Heart left ventricle (tissue), 16 donors: ENCODE measurements around the gene CETN1. TPM values are rescaled to one million over a fixed set of nuclear protein-coding genes. Genes with fewer than 3 reads are reported as not detected.

ENCODE experiments used
- ATAC-seq, 4 donors: fragments of 200-7000 bp; cut with Tn5 transposase; one replicate each; pipeline ENCODE4 v1.9.1; 2020 to 2022; ENCODE audit warnings: moderate library complexity in 4 of 4, mild to moderate bottlenecking in 3 of 4, moderate number of reproducible peaks in 1 of 4
- DNase-seq, 5 donors: peaks; one replicate each; pipeline ENCODE4 v3.0.0-alpha.2; 2020
- H3K27ac ChIP-seq, 12 donors: fragments of 200-600 bp; sonication (generic) in 4 of 12; one replicate each; pipeline versions ENCODE4 v1.5.0 to v1.8.0; 2016 to 2022; ENCODE audit warnings: mild to moderate bottlenecking in 2 of 12
- H3K27me3 ChIP-seq, 9 donors: fragments of 200-600 bp; sonication (generic) in 2 of 9; one replicate each; pipeline versions ENCODE4 v1.5.1 to v1.8.0; 2016 to 2022; ENCODE audit warnings: mild to moderate bottlenecking in 3 of 9
- H3K36me3 ChIP-seq, 9 donors: fragments of 200-600 bp; sonication (generic) in 2 of 9; one replicate each; pipeline versions ENCODE4 v1.5.0 to v1.8.0; 2018 to 2022; ENCODE audit warnings: mild to moderate bottlenecking in 2 of 9
- H3K4me1 ChIP-seq, 12 donors: fragments of 200-600 bp; sonication (generic) in 4 of 12; one replicate each; pipeline versions ENCODE4 v1.5.0 to v1.8.0; 2016 to 2022; ENCODE audit warnings: mild to moderate bottlenecking in 3 of 12
- H3K4me3 ChIP-seq, 12 donors: fragments of 200-600 bp; sonication (generic) in 4 of 12; one replicate each; pipeline versions ENCODE4 v1.5.0 to v1.8.0; 2017 to 2022; ENCODE audit warnings: mild to moderate bottlenecking in 9 of 12, moderate library complexity in 4 of 12
- H3K9me3 ChIP-seq, 12 donors: fragments of 200-600 bp; sonication (generic) in 4 of 12; one replicate each; pipeline versions ENCODE4 v1.5.0 to v1.8.0; 2016 to 2022; ENCODE audit warnings: mild to moderate bottlenecking in 1 of 12
- CTCF ChIP-seq, 12 donors: fragments of 200-600 bp; sonication (generic) in 4 of 12; IDR thresholded peaks; one replicate each; pipeline versions ENCODE4 v1.5.0 to v1.8.0; 2018 to 2022; ENCODE audit warnings: antibody characterized with exemption in 12 of 12, mild to moderate bottlenecking in 5 of 12
- POLR2A ChIP-seq, 2 donors: fragments of 450-650 bp; IDR thresholded peaks; one replicate each; pipeline ENCODE4 v1.6.1; 2017; ENCODE audit warnings: antibody characterized with exemption in 2 of 2, mild to moderate bottlenecking in 2 of 2, moderate library complexity in 2 of 2
- WGBS, 4 donors: extraction: QIAGEN DNeasy Blood & Tissue Kit in 2 of 4; methylation state at CpG; one replicate each; pipeline versions ENCODE4 v1.1.5 to v1.1.7; 2013 to 2018; 5-methylcytosine and 5-hydroxymethylcytosine counted together
- intact Hi-C, 10 donors: fragments of 100-400 bp; cut with DNase I; formaldehyde crosslinking; loops; one replicate each; pipeline versions ENCODE4 v1.11.1 to v1.14.2; 2022
- polyA plus RNA-seq, 2 donors: library from polyadenylated mRNA; stranded (reverse); fragments of 200-250 nt; gene quantifications; one replicate each; pipeline ENCODE4 v1.2.3, GENCODE V29; 2013
- total RNA-seq, 9 donors: library from RNA; depleted of rRNA in 2 of 9; stranded (reverse); fragments of >200 nt in 2 of 9; fragmentation: NEBNext Ultra II Directional in 3 of 9; extraction: Animal tissue kit (Norgen Biotek cat#: 25700) in 3 of 9; gene quantifications; one replicate each; pipeline versions ENCODE4 v1.1.0 to v1.2.4, GENCODE V29; 2016 to 2023
- donor health status: ischemic (EF 13 %, LVEDD 7.1; RV severe dilation, severe dysfunction).
- donor health status: healthy with polysubstance abuse.
- donor health status: DM: no; HTN: yes; CAD: no.
- donor health status: DM: no; HTN: no; CAD: no.
- donor health status: ischemic (EF 25% LVEDD 6.9; RV normal size, moderate dysfunction).
- donor health status: ischemic (EF 25% LVEDD 5.7; RV mildly dilated, moderate dysfunction).
- donor health status: healthy.
- donor health status: DM: yes; HTN: yes; CAD: no.
- donor health status: ischemic (EF 35%, LVEDD 5.7; RV mildly dilated, moderate dysfunction).
- donor health status: nonischemic (EF 11% LVEDD 7.7; RV severe dilation, severe dysfunction).
- donor health status: DM: yes; HTN: yes; CAD: no.
- donor health status: PGD.
- donor health status: ischemic (EF 29% LVEDD 5.4; RV normal size, mild dysfunction).
- donor health status: nonischemic (EF 23%, LVEDD 6.1; RV moderate dilation, normal function).

CETN1 gene
- total and polyA plus RNA-seq, 11 donors, result not detected

- no peak for ATAC-seq
- 74 to 82% (median 81%) methylated on average over 4 of the region's 4 CpGs for WGBS, 4 donors
- intact Hi-C loops, result loop anchor here in 1 of 10 donors (10.0 kb wide), 1 partner anchor 50 kb away; no protein-coding TSS in a partner anchor
These were observed 14.9 kb downstream of the CETN1 start for GRCh38 chr18:595068-595467.

DNA sequence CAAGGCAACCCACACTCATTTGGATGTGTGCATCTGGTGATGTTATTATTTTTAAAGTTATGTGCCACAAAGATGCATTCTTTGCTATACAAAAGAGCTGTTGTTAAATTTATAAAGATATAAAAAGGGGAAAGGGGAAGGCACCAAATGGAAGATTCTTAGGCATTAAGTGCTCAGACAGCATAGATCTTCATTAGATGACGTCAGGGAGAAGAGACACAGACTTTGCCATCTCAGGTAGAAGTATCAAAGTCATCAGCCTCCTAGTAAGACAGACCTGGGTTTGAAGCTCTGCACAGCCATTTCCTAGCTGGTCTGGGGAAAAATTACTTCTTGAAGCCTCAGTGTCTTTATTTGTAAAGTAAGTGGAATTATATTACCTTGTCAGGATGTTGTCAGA lies 15.4 kb downstream of the CETN1 start:
- Histone ChIP-seq H3K4me3 (no peak overlapping the region), H3K4me1 (peaks cover 0 to 7% (median 0%) of the 10 kb centered on the region in 12 donors), H3K36me3 (no peaks in the 10 kb centered on the region), H3K27me3 (peaks cover 0 to 42% (median 12%) of the 10 kb centered on the region in 9 donors), H3K27ac (no peak overlapping the region), H3K9me3 (peaks cover 0 to 2% (median 0%) of the 10 kb centered on the region in 12 donors)
- TF ChIP-seq CTCF (IDR thresholded peaks at IDR 0.05), result no peak
- no peak for TF ChIP-seq POLR2A (IDR thresholded peaks at IDR 0.05)
- DNase-seq (no peak), ATAC-seq (no peak)
- 59 to 84% (median 70%) methylated on average over 1 of the region's 1 CpG for WGBS, 4 donors
- intact Hi-C loops, result loop anchor here in 1 of 10 donors (10.0 kb wide), 1 partner anchor 51 kb away; no protein-coding TSS in a partner anchor

More at GRCh38 chr18:595068-595467, 14.9 kb downstream of the CETN1 start:
- Histone ChIP-seq H3K4me3 (no peak overlapping the region), H3K4me1 (peaks cover 0 to 7% (median 0%) of the 10 kb centered on the region in 12 donors), H3K9me3 (peaks cover 0 to 7% (median 2%) of the 10 kb centered on the region in 12 donors), H3K36me3 (no peaks in the 10 kb centered on the region), H3K27ac (no peak overlapping the region), H3K27me3 (peaks cover 0 to 39% (median 12%) of the 10 kb centered on the region in 9 donors)
- no peak for DNase-seq
- TF ChIP-seq POLR2A (IDR thresholded peaks at IDR 0.05) (no peak), CTCF (IDR thresholded peaks at IDR 0.05) (no peak)

- intact Hi-C loops, result loop anchor here in 1 of 10 donors (10.0 kb wide), 1 partner anchor 52 kb away; no protein-coding TSS in a partner anchor
- 15 to 21% (median 18%) methylated on average over 19 to 24 of the region's 24 CpGs for WGBS, 4 donors
- no peaks in the 10 kb centered on the region for H3K36me3 ChIP-seq
- peaks cover 0 to 7% (median 0%) of the 10 kb centered on the region in 12 donors for H3K4me1 ChIP-seq
- TF ChIP-seq POLR2A (IDR thresholded peaks at IDR 0.05), result no peak
- TF ChIP-seq CTCF (IDR thresholded peaks at IDR 0.05), result no peak
- no peaks in the 10 kb centered on the region for H3K9me3 ChIP-seq
- DNase-seq (no peak), ATAC-seq (peak in 1 of 4 donors; percentile 38)
- peaks cover 0 to 45% (median 12%) of the 10 kb centered on the region in 9 donors for H3K27me3 ChIP-seq
- no peak overlapping the region for H3K27ac ChIP-seq
- no peak overlapping the region for H3K4me3 ChIP-seq
These were observed 16.2 kb downstream of the CETN1 start for GRCh38 chr18:596288-596881.

DNA sequence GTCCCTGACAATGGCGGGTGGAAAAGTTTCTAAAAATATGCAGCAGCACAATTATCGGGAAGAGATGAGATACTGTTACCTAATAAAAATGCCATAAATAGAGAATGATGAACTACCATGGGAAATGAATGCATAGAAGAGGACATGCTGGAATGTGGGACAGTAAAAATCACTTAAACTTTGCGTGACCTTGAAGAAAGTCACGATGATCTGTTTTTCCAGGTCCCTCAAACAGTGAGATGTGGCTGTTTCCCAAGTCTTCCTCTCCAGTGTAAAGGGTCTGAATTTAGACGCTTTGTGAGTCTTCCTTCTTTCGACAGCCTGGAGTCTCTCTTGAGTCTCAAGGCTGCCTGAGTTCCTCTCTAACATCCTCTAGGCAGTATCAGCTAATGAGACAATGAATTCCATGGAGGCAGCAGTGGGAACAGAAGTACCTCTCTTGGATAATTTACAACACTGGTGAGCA lies 18.0 kb downstream of the CETN1 start:
- WGBS, 4 donors, result 27 to 39% (median 32%) methylated on average over 6 of the region's 6 CpGs
- no peak overlapping the region for H3K27ac ChIP-seq
- no peak for ATAC-seq
- peaks cover 0 to 45% (median 12%) of the 10 kb centered on the region in 9 donors for H3K27me3 ChIP-seq
- TF ChIP-seq POLR2A (IDR thresholded peaks at IDR 0.05) (no peak), CTCF (IDR thresholded peaks at IDR 0.05) (no peak)
- no peaks in the 10 kb centered on the region for H3K9me3 ChIP-seq
- no peak overlapping the region for H3K4me3 ChIP-seq
- intact Hi-C loops, result loop anchor here in 1 of 10 donors (10.0 kb wide), 1 partner anchor 53 kb away; no protein-coding TSS in a partner anchor
- DNase-seq, result no peak
- peaks cover 0 to 7% (median 0%) of the 10 kb centered on the region in 12 donors for H3K4me1 ChIP-seq
- H3K36me3 ChIP-seq, result no peaks in the 10 kb centered on the region
